K562 (cell line): ENCODE data around the gene PIM3.
"Not testable (repeated sequence)": the region's sequence is repeated elsewhere in the genome, so short reads cannot be mapped to it uniquely, and the experiment has no call there.

Source experiments
- CBX8 ChIP-seq: fragments of 200-600 bp; sonication (generic); IDR thresholded peaks from 2 replicates; pipeline ENCODE4 v1.6.1; 2012; ENCODE audit warnings: borderline replicate concordance, mixed run types, low read depth, mild to moderate bottlenecking, moderate library complexity, mixed read lengths, low read length, control low read depth, inconsistent platforms; ENCODE audit not compliant: poor library complexity, severe bottlenecking; ENCODE audit errors: extremely low read depth
- FOSL1 ChIP-seq: fragments of 200-800 bp; sonication (Bioruptor generic); conservative IDR thresholded peaks from 2 replicates; pipeline ENCODE4 v1.6.1; 2016; ENCODE audit warnings: missing genetic modification characterization, missing compliant biosample characterization
- HMGXB4 ChIP-seq: sonication (generic); formaldehyde crosslinking; IDR thresholded peaks from 2 replicates; pipeline ENCODE4 v1.8.1; 2023; ENCODE audit warnings: mild to moderate bottlenecking, missing genetic modification reagents
- IRF1 ChIP-seq: sonication (generic); formaldehyde crosslinking; IDR thresholded peaks from 2 replicates; pipeline ENCODE4 v1.8.0; 2022; ENCODE audit warnings: missing genetic modification reagents, mild to moderate bottlenecking, borderline replicate concordance
- KLF13 ChIP-seq: fragments of 450-650 bp; IDR thresholded peaks from 2 replicates; pipeline ENCODE4 v1.6.1; 2016; ENCODE audit warnings: missing genetic modification characterization, low read depth, mild to moderate bottlenecking, missing compliant biosample characterization, moderate library complexity, borderline replicate concordance
- RAD51 ChIP-seq: fragments of 450-650 bp; IDR thresholded peaks from 2 replicates; pipeline ENCODE4 v1.7.1; 2016; ENCODE audit warnings: low read depth, mild to moderate bottlenecking, borderline replicate concordance
- SIN3A ChIP-seq, 2 experiments: fragments of 150-350 bp in 1 of 2; IDR thresholded peaks; 2 replicates each; pipeline ENCODE4 v1.6.1; 2011 to 2016; ENCODE audit warnings: borderline replicate concordance in 2 of 2, low read depth in 2 of 2, low read length in 2 of 2, mild to moderate bottlenecking in 2 of 2, moderate library complexity in 2 of 2; ENCODE audit not compliant: control insufficient read depth in 1 of 2
- TCF7 ChIP-seq: sonication (generic); IDR thresholded peaks from 2 replicates; pipeline ENCODE4 v1.6.1; 2016; ENCODE audit warnings: antibody characterized with exemption, borderline replicate concordance
- ZKSCAN3 ChIP-seq: fragments of 250-450 bp; sonication (Bioruptor Pico); IDR thresholded peaks from 2 replicates; pipeline ENCODE4 v1.4.0; 2020
- TF ChIP-seq, protein P1 (sequence below): fragments of 200-800 bp; sonication (Bioruptor generic); IDR thresholded peaks from 2 replicates; pipeline ENCODE4 v1.6.1; 2017; ENCODE audit warnings: missing genetic modification characterization, missing compliant biosample characterization
- TF ChIP-seq, protein P2 (sequence below): sonication (generic); formaldehyde crosslinking; IDR thresholded peaks from 2 replicates; pipeline ENCODE4 v1.9.0; 2022; ENCODE audit warnings: mild to moderate bottlenecking, missing genetic modification reagents

GRCh38 chr22:49981799-49982198 is 21.2 kb downstream of the PIM3 start:
- TF ChIP-seq, protein P1, sequence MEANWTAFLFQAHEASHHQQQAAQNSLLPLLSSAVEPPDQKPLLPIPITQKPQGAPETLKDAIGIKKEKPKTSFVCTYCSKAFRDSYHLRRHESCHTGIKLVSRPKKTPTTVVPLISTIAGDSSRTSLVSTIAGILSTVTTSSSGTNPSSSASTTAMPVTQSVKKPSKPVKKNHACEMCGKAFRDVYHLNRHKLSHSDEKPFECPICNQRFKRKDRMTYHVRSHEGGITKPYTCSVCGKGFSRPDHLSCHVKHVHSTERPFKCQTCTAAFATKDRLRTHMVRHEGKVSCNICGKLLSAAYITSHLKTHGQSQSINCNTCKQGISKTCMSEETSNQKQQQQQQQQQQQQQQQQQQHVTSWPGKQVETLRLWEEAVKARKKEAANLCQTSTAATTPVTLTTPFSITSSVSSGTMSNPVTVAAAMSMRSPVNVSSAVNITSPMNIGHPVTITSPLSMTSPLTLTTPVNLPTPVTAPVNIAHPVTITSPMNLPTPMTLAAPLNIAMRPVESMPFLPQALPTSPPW (CRISPR knock-in tag), result not testable (repeated sequence)
- TF ChIP-seq, protein P2, sequence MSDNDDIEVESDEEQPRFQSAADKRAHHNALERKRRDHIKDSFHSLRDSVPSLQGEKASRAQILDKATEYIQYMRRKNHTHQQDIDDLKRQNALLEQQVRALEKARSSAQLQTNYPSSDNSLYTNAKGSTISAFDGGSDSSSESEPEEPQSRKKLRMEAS (CRISPR knock-in tag), result not testable (repeated sequence)
- not testable (repeated sequence) for TF ChIP-seq HMGXB4 (CRISPR knock-in tag); KLF13 (tag); RAD51; IRF1 (CRISPR knock-in tag); TCF7; SIN3A (IDR thresholded peaks at IDR 0.05; ENCODE audit: borderline replicate concordance in 2 of 2, control insufficient read depth in 1 of 2, low read depth in 2 of 2, low read length in 2 of 2); FOSL1 (tag); CBX8; ZKSCAN3 (CRISPR knock-in tag)
